Measurements from ENCODE around the gene SZRD1. TPM values are rescaled to one million over a fixed set of nuclear protein-coding genes. Genes with fewer than 3 reads are reported as not detected.
A peak's percentile ranks its signal among the peaks of the same experiment; 100 is the strongest.

SZRD1 gene
- total RNA-seq, 2 experiments from 2014 or later, result 115 to 120 TPM

GRCh38 chr1:16376971-16377370 lies 9.9 kb downstream of the SZRD1 start:
- Histone ChIP-seq H3K4me3 (ENCODE audit: low read length) (no peak overlapping the region), H3K4me1 (ENCODE audit: insufficient read depth, low read length) (peaks cover 77% of the 10 kb centered on the region), H3K9me3 (ENCODE audit: control insufficient read depth in 1 of 2, insufficient read depth in 1 of 2, low read length in 2 of 2) (no peaks in the 10 kb centered on the region), H3K36me3 (ENCODE audit: insufficient read depth, low read length) (peaks cover 16% of the 10 kb centered on the region), H3K27me3 (ENCODE audit: control insufficient read depth in 1 of 2, insufficient read depth in 2 of 2, low read length in 2 of 2) (no peaks in the 10 kb centered on the region), H3K27ac (ENCODE audit: low read depth in 1 of 2, low read length in 2 of 2) (no peak overlapping the region)
- no peak for TF ChIP-seq CTCF (IDR thresholded peaks at IDR 0.05)
- Mint-ChIP-seq H3K36me3 (ENCODE audit: low read depth) (peaks cover 40% of the 10 kb centered on the region), H3K9me3 (no peaks in the 10 kb centered on the region), H3K27me3 (no peaks in the 10 kb centered on the region), H3K4me1 (ENCODE audit: low read depth) (peaks cover 68% of the 10 kb centered on the region), H3K4me3 (no peak overlapping the region), H3K27ac (peak overlapping the region; percentile 39)
- DNase-seq (no peak), ATAC-seq (ENCODE audit: poor library complexity) (no peak)
- CTCF ChIA-PET, result no interaction called here
- POLR2A ChIA-PET, result no interaction called here
- intact Hi-C loops (cut with DNase I, micrococcal nuclease), result no loop called here

- DNase-seq (no peak), ATAC-seq (ENCODE audit: poor library complexity) (no peak)
- Mint-ChIP-seq H3K27me3 (no peaks in the 10 kb centered on the region), H3K4me3 (no peak overlapping the region), H3K27ac (no peak overlapping the region), H3K36me3 (ENCODE audit: low read depth) (peaks cover 37% of the 10 kb centered on the region), H3K4me1 (ENCODE audit: low read depth) (peaks cover 63% of the 10 kb centered on the region), H3K9me3 (no peaks in the 10 kb centered on the region)
- Histone ChIP-seq H3K27me3 (ENCODE audit: control insufficient read depth in 1 of 2, insufficient read depth in 2 of 2, low read length in 2 of 2) (no peaks in the 10 kb centered on the region), H3K36me3 (ENCODE audit: insufficient read depth, low read length) (peaks cover 8% of the 10 kb centered on the region), H3K4me1 (ENCODE audit: insufficient read depth, low read length) (peaks cover 74% of the 10 kb centered on the region), H3K9me3 (ENCODE audit: control insufficient read depth in 1 of 2, insufficient read depth in 1 of 2, low read length in 2 of 2) (no peaks in the 10 kb centered on the region), H3K27ac (ENCODE audit: low read depth in 1 of 2, low read length in 2 of 2) (no peak overlapping the region), H3K4me3 (ENCODE audit: low read length) (no peak overlapping the region)
- intact Hi-C loops (cut with DNase I, micrococcal nuclease), result no loop called here
- ChIA-PET POLR2A (interaction anchor here (1.2 kb wide), 1 partner anchor 11 kb away, joined by 3 read pairs; the partner anchor contains the start of gene SZRD1), CTCF (no interaction called here)
- TF ChIP-seq CTCF (IDR thresholded peaks at IDR 0.05), result no peak
Observed at GRCh38 chr1:16378443-16378842, 11.4 kb downstream of the SZRD1 start.

GRCh38 chr1:16380868-16381267 lies 13.8 kb downstream of the SZRD1 start:
- Histone ChIP-seq H3K4me3 (ENCODE audit: low read length) (no peak overlapping the region), H3K27me3 (ENCODE audit: control insufficient read depth in 1 of 2, insufficient read depth in 2 of 2, low read length in 2 of 2) (no peaks in the 10 kb centered on the region), H3K27ac (ENCODE audit: low read depth in 1 of 2, low read length in 2 of 2) (no peak overlapping the region), H3K36me3 (ENCODE audit: insufficient read depth, low read length) (peaks cover 3% of the 10 kb centered on the region), H3K9me3 (ENCODE audit: control insufficient read depth in 1 of 2, insufficient read depth in 1 of 2, low read length in 2 of 2) (no peaks in the 10 kb centered on the region), H3K4me1 (ENCODE audit: insufficient read depth, low read length) (peaks cover 72% of the 10 kb centered on the region)
- DNase-seq, result no peak
- ATAC-seq (ENCODE audit: poor library complexity), result no peak
- POLR2A ChIA-PET, result interaction anchor here (1.1 kb wide), 1 partner anchor 8 kb away, joined by 5 read pairs; no protein-coding TSS in a partner anchor
- CTCF ChIA-PET, result interaction anchor here (0.9 kb wide), 1 partner anchor 9 kb away, joined by 3 read pairs; no protein-coding TSS in a partner anchor
- no peaks in the 10 kb centered on the region for H3K9me3 Mint-ChIP-seq
- H3K27ac Mint-ChIP-seq, result no peak overlapping the region
- no peak overlapping the region for H3K4me3 Mint-ChIP-seq
- no peaks in the 10 kb centered on the region for H3K27me3 Mint-ChIP-seq
- H3K4me1 Mint-ChIP-seq (ENCODE audit: low read depth), result peaks cover 64% of the 10 kb centered on the region
- peaks cover 30% of the 10 kb centered on the region for H3K36me3 Mint-ChIP-seq (ENCODE audit: low read depth)
- intact Hi-C loops (cut with DNase I, micrococcal nuclease), result no loop called here
- no peak for TF ChIP-seq CTCF (IDR thresholded peaks at IDR 0.05)
